Left ventricle myocardium inferior (tissue), 1 donor: ENCODE data around the gene SPACA4. TPM values are rescaled to one million over a fixed set of nuclear protein-coding genes. Genes with fewer than 3 reads are reported as not detected.

Experiments
- DNase-seq: peaks from one replicate; pipeline ENCODE4 v3.0.0-alpha.2; 2020
- H3K27ac ChIP-seq: fragments of 200-600 bp; replicated peaks from 2 replicates; pipeline ENCODE4 v1.8.0; 2021
- H3K27me3 ChIP-seq: fragments of 200-600 bp; 2 replicates; pipeline ENCODE4 v1.8.0; 2021; ENCODE audit warnings: low read depth
- H3K36me3 ChIP-seq: fragments of 200-600 bp; 2 replicates; pipeline ENCODE4 v1.8.0; 2021
- H3K4me1 ChIP-seq: fragments of 200-600 bp; 2 replicates; pipeline ENCODE4 v1.8.0; 2021
- H3K4me3 ChIP-seq: fragments of 200-600 bp; 2 replicates; pipeline ENCODE4 v1.8.0; 2021; ENCODE audit warnings: mild to moderate bottlenecking, moderate library complexity
- H3K9me3 ChIP-seq: fragments of 200-600 bp; replicated peaks from 2 replicates; pipeline ENCODE4 v1.8.0; 2021
- CTCF ChIP-seq: fragments of 200-600 bp; IDR thresholded peaks from 2 replicates; pipeline ENCODE4 v1.8.0; 2021; ENCODE audit warnings: antibody characterized with exemption, mild to moderate bottlenecking, borderline replicate concordance
- intact Hi-C: fragments of 100-400 bp; cut with micrococcal nuclease; formaldehyde crosslinking; loops from one replicate; pipeline ENCODE4 v1.11.0; 2022
- total RNA-seq: library from RNA; stranded (reverse); fragmentation: NEBNext Ultra II Directional; extraction: Animal tissue kit (Norgen Biotek cat#: 25700); gene quantifications from one replicate; pipeline ENCODE4 v1.2.1, GENCODE V29; 2021
- donor health status: DM: no; HTN: yes; CAD: no; lungs with severe emphysema.

SPACA4 gene
- total RNA-seq, 1 donor from 2014 or later, result not detected

GRCh38 chr19:48591021-48591420 lies 15.5 kb upstream of the SPACA4 start:
- intact Hi-C loops, result no loop called here
- DNase-seq, result no peak
- Histone ChIP-seq H3K9me3 (no peaks in the 10 kb centered on the region), H3K27me3 (no peaks in the 10 kb centered on the region), H3K4me3 (no peak overlapping the region), H3K27ac (no peak overlapping the region), H3K4me1 (peaks cover 10% of the 10 kb centered on the region), H3K36me3 (no peaks in the 10 kb centered on the region)
- no peak for TF ChIP-seq CTCF

- Histone ChIP-seq H3K9me3 (no peaks in the 10 kb centered on the region), H3K36me3 (no peaks in the 10 kb centered on the region), H3K27me3 (peaks cover 26% of the 10 kb centered on the region), H3K4me1 (no peaks in the 10 kb centered on the region), H3K4me3 (no peak overlapping the region), H3K27ac (no peak overlapping the region)
- intact Hi-C loops, result no loop called here
- TF ChIP-seq CTCF, result no peak
- no peak for DNase-seq
These were observed 11.4 kb upstream of the SPACA4 start for GRCh38 chr19:48595171-48595570.

GRCh38 chr19:48595833-48596232 lies 10.7 kb upstream of the SPACA4 start:
- Histone ChIP-seq H3K9me3 (no peaks in the 10 kb centered on the region), H3K27me3 (peaks cover 28% of the 10 kb centered on the region), H3K27ac (no peak overlapping the region), H3K36me3 (no peaks in the 10 kb centered on the region), H3K4me3 (no peak overlapping the region), H3K4me1 (no peaks in the 10 kb centered on the region)
- no peak for DNase-seq
- no peak for TF ChIP-seq CTCF
- intact Hi-C loops, result no loop called here

- DNase-seq, result no peak
- H3K4me3 ChIP-seq, result no peak overlapping the region
- no peak overlapping the region for H3K27ac ChIP-seq
- intact Hi-C loops, result no loop called here
- H3K9me3 ChIP-seq, result no peaks in the 10 kb centered on the region
- peaks cover 32% of the 10 kb centered on the region for H3K27me3 ChIP-seq
- no peaks in the 10 kb centered on the region for H3K36me3 ChIP-seq
- no peak for TF ChIP-seq CTCF
- no peaks in the 10 kb centered on the region for H3K4me1 ChIP-seq
These were observed 10.3 kb upstream of the SPACA4 start for GRCh38 chr19:48596237-48596636.

GRCh38 chr19:48596679-48597465 lies 9.7 kb upstream of the SPACA4 start:
- intact Hi-C loops, result no loop called here
- DNase-seq, result no peak
- no peaks in the 10 kb centered on the region for H3K9me3 ChIP-seq
- no peak overlapping the region for H3K27ac ChIP-seq
- H3K27me3 ChIP-seq, result peaks cover 35% of the 10 kb centered on the region
- H3K4me1 ChIP-seq, result no peaks in the 10 kb centered on the region
- H3K36me3 ChIP-seq, result no peaks in the 10 kb centered on the region
- no peak overlapping the region for H3K4me3 ChIP-seq
- no peak for TF ChIP-seq CTCF
